HS-27A (cell line): ENCODE results near the gene GULP1.
"Not testable (repeated sequence)": the region's sequence is repeated elsewhere in the genome, so short reads cannot be mapped to it uniquely, and the experiment has no call there.

Experiments
- DNase-seq: peaks from one replicate; pipeline ENCODE4 v3.0.0-alpha.2; 2012; ENCODE audit warnings: low read depth, missing footprints

GULP1 gene

DNA sequence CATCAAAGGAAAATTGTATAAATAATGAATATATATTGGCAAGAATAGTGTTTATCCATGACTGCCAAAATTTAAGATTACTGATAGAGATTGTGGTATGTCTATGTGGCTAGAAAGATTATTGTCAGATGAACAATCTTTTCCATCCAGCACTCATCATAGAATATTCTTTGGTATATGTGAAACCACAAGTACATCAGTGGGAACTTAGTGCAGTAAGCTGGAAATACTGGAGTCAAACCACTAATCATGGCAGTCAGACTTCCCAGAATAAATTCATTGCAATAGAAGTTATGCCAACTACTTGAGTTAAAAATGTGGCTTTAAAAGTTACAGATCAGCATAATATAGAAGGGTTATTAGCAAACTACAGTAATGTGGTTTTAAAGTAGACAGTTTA is 310.3 kb downstream of the GULP1 start:
- no peak for DNase-seq

- no peak for DNase-seq
Measured at GRCh38 chr2:188604579-188604978, 312.9 kb downstream of the GULP1 start.

DNA sequence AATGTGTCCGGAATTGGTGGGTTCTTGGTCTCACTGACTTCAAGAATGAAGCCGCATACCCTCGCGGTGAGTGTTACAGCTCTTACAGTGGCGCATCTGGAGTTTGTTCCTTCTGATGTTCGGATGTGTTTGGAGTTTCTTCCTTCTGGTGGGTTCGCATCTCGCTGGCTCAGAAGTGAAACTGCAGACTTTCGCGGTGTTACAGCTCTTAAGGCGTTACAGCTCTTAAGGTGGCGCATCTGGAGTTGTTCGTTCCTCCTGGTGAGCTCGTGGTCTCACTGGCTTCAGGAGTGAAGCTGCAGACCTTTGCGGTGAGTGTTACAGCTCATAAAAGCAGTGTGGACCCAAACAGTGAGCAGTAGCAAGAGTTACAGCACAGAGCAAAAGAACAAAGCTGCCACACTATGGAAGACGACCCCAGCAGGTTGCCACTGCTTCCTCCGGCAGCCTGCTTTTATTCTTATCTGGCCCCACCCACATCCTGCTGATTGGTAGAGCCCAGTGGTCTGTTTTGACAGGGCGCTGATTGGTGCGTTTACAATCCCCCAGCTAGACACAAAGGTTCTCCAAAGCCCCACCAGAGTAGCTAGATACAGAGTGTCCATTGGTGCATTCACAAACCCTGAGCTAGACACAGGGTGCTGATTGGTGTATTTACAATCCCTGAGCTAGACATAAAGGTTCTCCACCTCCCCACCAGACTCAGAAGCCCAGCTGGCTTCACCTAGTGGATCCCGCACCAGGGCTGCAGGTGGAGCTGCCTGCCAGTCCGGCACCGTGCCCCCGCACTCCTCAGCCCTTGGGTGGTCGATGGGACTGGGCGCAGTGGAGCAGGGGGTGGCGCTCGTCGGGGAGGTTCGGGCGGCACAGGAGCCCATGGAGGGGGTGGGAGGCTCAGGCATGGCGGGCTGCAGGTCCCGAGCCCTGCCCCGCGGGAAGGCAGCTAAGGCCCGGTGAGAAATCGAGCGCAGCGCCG is 314.2 kb downstream of the GULP1 start:
- not testable (repeated sequence) for DNase-seq

GRCh38 chr2:188606596-188606995 is 314.9 kb downstream of the GULP1 start:
- not testable (repeated sequence) for DNase-seq

- no peak for DNase-seq
Measured at GRCh38 chr2:188607501-188607900, 315.8 kb downstream of the GULP1 start.

- DNase-seq: peak; percentile 40
Measured at GRCh38 chr2:188609321-188610049, 317.8 kb downstream of the GULP1 start.

DNA sequence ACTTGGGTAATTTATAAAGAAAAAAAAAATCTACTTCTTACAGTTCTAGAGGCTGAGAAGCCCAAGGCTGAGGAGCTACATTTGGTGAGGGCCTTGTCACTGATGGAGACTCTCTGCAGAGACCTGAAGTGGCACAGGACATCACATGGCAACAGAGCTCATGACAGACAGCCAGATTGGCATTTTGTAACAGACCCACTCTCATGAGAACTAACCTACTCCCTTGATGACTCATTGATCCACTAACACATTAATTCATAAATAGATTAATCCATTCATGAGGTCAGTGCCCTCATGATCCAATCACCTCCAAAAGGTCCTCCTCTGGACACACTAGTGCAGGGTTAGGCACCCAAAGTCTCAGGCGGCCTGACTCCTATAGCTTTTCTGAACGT is 318.4 kb downstream of the GULP1 start:
- DNase-seq: no peak

GRCh38 chr2:188610827-188611226 is 319.2 kb downstream of the GULP1 start:
- no peak for DNase-seq

GRCh38 chr2:188619146-188619545 is 327.5 kb downstream of the GULP1 start:
- DNase-seq: no peak

- no peak for DNase-seq
Measured at GRCh38 chr2:188620916-188621315, 329.2 kb downstream of the GULP1 start.

DNA sequence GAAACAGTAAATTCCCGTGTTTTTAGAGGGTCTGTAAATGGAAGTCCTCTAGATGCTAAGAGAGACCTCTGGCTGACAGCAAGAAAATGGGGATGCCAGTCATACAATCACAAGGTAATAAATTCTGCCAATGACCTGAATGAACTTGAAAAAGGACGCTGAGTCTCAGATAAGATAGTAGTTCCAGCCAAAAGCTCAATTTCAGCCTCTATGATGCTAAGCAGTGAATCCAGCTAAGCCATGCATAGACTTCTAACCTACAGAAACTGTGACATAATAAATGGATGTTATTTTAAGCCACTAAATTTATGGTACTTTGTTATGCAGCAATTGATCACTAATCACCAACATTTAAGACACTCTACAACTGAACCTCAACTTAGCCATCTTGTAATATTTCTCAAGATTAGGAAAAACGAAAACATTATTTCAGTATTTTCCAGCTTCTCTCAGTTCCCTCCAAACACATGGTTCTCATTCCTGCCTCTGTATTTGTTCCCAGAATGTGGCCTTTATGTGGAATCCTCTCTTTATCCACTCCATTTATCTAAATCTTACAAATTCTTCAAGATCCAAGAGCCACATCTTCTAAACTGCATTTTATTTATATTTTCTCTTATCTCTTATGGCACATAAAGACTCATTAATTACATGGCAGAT is 331.1 kb downstream of the GULP1 start:
- no peak for DNase-seq

DNA sequence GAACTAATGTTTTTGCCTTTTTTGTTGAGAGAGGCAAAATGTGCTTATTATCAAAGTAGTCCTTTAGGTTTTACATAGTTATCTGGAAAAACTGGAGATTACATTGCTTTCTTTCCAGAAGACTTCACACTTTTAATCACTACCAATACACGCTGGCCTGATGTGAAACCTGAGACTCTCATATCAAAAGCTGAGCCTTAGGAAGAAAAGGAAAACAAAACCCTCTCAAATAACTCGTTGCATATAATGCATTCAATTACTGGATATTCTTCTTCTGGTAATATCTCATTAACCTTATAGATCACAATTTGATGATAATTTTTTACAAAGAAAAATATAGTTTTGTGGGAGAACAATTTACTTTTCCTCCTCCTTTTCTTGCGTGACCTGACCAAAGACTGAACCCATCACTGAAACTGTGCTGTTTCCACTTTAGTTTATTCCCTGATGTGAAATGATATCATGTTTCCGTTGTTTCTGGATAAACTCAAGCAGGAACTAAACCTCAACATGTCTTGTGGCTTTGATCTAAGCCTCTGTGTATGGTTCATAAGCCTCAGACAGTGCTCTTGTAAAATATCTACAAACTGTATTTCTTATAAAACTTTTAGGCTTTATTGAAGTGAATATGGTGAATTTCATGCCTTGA is 332.4 kb downstream of the GULP1 start:
- DNase-seq: no peak

DNA sequence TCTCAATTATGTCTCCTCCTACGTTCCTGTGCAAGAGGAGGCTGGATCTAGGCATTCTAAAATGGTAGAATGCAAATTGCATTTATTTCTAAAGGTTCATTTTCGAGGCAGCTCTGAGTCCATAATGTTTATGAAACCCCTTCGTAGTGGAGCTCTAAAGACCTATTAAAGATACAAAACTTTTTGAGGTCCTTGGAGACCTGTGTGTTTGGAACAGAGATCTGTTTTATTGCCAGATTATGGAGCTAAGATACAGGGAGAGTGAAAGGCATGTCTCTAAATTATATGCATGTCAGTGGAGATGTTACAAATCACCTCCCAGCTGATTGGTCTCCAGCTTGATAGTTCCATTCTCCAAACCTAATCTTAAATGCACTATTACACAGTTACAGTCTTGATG is 335.8 kb downstream of the GULP1 start:
- no peak for DNase-seq

DNA sequence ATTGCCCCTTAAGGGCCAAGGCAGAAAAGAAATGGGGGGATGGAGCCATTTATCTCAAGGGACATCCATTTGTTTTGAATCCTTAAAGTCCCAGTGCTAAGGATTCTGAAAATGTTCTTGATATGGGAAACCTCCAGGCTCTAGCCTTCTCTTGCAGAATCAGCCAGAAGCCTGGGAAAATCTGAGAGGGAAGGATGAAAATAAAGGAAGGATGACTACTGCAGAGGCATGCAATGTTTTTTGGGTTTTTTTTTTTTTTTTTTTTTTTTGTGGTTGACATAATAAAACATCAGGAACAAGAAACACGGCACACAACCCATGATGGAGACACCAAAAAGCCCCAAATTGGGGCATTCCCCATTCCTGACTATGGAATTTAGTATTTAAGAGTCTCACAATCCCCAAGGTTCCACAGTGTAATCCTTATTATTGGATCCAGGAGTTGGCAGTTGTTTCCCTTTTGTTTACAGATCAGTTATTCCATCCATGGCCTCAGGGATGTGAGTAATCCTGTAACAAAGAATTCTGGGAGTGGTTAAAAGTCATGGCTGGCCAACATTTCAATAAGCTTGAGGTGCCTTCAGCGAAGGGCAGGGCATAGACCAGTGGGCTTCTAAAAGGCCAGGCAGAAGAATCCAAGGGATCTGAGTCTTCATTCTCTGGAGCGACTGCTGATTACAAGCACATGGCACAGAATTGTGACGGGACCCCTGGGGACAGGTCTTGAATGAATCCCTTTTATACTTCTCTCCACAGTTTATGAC is 337.5 kb downstream of the GULP1 start:
- DNase-seq: no peak

DNA sequence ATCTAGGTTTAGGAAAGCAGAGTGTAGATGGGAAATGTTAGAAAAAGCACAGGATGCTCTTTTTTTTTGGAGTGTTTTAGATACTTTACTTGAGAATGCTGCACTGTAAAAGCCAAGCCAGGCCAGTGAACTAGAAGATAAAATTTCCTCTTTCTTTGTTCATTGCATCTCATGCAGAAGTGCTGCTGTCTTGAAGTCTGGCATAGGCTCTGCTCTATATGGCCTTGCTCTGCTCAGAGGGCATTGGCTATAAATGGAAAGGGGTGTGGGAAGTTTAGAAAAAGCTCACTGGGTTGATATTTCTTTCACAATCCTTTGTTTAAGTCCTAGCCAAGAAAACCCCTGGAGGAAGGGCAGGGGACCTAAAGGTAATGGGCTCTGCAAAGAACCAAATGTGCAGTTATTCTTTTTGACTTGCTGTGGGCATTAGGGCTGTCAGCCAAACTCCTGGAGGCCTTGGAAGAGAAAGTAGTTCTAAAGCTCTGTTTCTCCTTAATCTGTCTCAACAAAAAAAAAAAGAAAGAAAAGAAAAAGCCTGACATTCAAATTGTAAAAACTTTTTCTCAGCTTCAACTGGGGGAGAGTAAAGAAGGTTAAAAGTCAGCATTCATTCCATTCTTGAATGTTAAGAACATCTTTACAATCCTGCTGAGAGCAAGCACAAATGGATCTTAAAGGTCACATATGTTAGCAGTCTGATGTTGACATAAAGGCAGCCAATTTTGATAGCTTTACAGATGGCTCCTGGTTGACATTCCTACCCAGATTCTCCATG is 338.3 kb downstream of the GULP1 start:
- no peak for DNase-seq

DNA sequence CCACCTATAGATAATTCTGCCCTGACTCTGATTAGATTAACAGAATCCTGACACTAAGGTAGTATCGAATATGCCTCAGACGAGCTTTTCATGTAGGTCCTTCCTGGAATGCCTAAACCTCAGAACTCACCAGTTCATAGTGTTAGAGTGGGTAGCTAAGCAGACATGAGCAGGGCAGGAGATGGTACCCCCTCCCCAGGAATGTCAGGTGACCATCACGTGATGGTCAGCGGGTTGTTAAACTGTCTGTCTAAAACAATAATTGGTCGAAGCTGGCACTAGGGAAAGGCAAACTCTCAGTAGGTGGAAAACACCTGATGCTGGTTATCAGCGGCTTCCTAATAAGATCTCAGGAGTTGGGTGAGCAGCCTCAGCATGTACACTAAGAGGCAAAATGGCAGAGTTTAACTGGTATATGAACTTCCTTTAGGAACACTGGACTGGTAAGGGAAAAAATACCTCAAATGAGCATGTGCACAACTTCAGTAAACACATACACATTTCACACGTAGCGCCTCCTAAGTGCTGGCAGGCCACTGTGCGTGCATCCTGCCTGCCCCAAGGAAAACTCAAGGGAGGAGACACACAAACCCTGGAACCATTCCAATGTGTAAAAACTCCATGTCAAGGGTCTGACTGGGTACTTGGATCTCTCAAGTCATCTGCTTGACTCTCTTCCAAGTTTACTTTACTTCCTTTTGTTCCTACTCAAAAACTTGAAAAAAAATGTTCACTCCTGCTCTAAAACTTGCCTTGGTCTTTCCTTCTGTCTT is 339.5 kb downstream of the GULP1 start:
- no peak for DNase-seq

DNA sequence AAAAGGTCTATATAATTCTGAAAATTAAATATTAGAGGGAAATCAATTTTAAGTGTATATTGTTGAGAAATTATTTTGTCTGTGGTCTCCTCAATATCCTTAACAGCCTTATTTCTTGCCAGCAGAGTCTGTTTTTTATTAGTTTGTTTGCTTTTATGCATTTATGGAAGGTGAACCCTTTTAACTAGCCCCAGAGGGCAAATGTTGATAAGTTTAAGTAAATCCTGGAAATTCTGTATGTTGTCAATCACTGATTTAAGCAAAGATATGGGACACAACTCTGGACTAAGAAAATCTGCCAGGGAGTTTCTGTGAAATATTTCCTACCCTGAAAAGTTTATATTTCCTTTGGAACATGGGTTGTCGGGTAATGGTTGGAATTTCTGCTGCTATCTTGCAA is 343.0 kb downstream of the GULP1 start:
- no peak for DNase-seq
